Fibroblast of lung (primary cell): ENCODE measurements around the gene MRPL4. TPM values are rescaled to one million over a fixed set of nuclear protein-coding genes. Genes with fewer than 3 reads are reported as not detected.

Experiments
- DNase-seq, 2 donors: peaks; one replicate each; pipeline versions ENCODE4 v3.0.0 to v3.0.0-alpha.2; 2010; ENCODE audit warnings: low read depth in 2 of 2
- H2AFZ ChIP-seq: 2 replicates; pipeline ENCODE4 v1.5.1; 2012; ENCODE audit warnings: low read length, control low read depth, inconsistent platforms
- H3K27ac ChIP-seq: 2 replicates; pipeline ENCODE4 v1.5.1; 2011; ENCODE audit warnings: low read length, control low read depth; ENCODE audit not compliant: insufficient read depth
- H3K27me3 ChIP-seq: 2 replicates; pipeline ENCODE4 v1.5.1; 2011; ENCODE audit warnings: mild to moderate bottlenecking, low read length; ENCODE audit not compliant: control insufficient read depth, insufficient read depth
- H3K36me3 ChIP-seq: 2 replicates; pipeline ENCODE4 v1.5.1; 2011; ENCODE audit warnings: low read length; ENCODE audit not compliant: control insufficient read depth, insufficient read depth
- H3K4me1 ChIP-seq: 2 replicates; pipeline ENCODE4 v1.5.1; 2011; ENCODE audit warnings: low read length; ENCODE audit not compliant: control insufficient read depth, insufficient read depth; ENCODE audit errors: extremely low read depth
- H3K4me2 ChIP-seq: 2 replicates; pipeline ENCODE4 v1.5.1; 2011; ENCODE audit warnings: low read length, control low read depth; ENCODE audit not compliant: insufficient read depth; ENCODE audit errors: extremely low read depth
- H3K4me3 ChIP-seq, 4 experiments: fragments of 200-600 bp in 1 of 4; sonication (generic) in 1 of 4; replicated peaks in 1 of 4; 2 replicates each; pipeline ENCODE4 v1.5.1; 2011 to 2016; ENCODE audit warnings: low read length in 4 of 4, low read depth in 3 of 4, mild to moderate bottlenecking in 3 of 4, control low read depth in 2 of 4, inconsistent platforms in 1 of 4, mixed read lengths in 1 of 4; ENCODE audit not compliant: insufficient read depth in 1 of 4; ENCODE audit errors: control extremely low read depth in 1 of 4
- H3K79me2 ChIP-seq: 2 replicates; pipeline ENCODE4 v1.5.1; 2012; ENCODE audit warnings: mild to moderate bottlenecking, low read length, inconsistent platforms; ENCODE audit not compliant: control insufficient read depth, insufficient read depth
- H3K9ac ChIP-seq: 2 replicates; pipeline ENCODE4 v1.5.1; 2011; ENCODE audit warnings: mild to moderate bottlenecking, low read length, control low read depth; ENCODE audit not compliant: insufficient read depth
- H3K9me3 ChIP-seq: 2 replicates; pipeline ENCODE4 v1.5.1; 2012; ENCODE audit warnings: low read depth, low read length; ENCODE audit not compliant: control insufficient read depth, insufficient read depth
- H4K20me1 ChIP-seq: 2 replicates; pipeline ENCODE4 v1.5.1; 2011; ENCODE audit warnings: low read length; ENCODE audit not compliant: control insufficient read depth, insufficient read depth; ENCODE audit errors: extremely low read depth
- EZH2 ChIP-seq: IDR thresholded peaks from 2 replicates; pipeline ENCODE4 v1.5.1; 2012; ENCODE audit warnings: low read length, control low read depth, mild to moderate bottlenecking; ENCODE audit errors: missing control alignments
- polyA plus RNA-seq, 2 donors: library from polyadenylated mRNA; depleted of rRNA in 1 of 2; stranded (reverse) in 1 of 2; unstranded in 1 of 2; fragments of >200 nt; gene quantifications; 2 replicates each; pipeline ENCODE4 v1.2.1, GENCODE V29; 2011 to 2012; ENCODE audit warnings: missing spikeins in 1 of 2
- total RNA-seq: library from RNA; depleted of rRNA; stranded (reverse); fragments of >200 nt; gene quantifications from 2 replicates; pipeline ENCODE4 v1.2.1, GENCODE V29; 2014
- TF ChIP-seq, protein P1 (sequence below), 2 donors: IDR thresholded peaks in 1 of 2; conservative IDR thresholded peaks in 1 of 2; 1 replicate in 1 of 2; 2 replicates in 1 of 2; pipeline ENCODE4 v1.5.1; 2011 to 2012; ENCODE audit warnings: low read length in 2 of 2, control low read depth in 1 of 2, inconsistent platforms in 1 of 2, low read depth in 1 of 2, mild to moderate bottlenecking in 1 of 2

The MRPL4 gene
- total and polyA plus RNA-seq, 2 donors (not counting 1 experiment from before 2014, with no cell fraction given) = 17.2 to 25.7 TPM

DNA sequence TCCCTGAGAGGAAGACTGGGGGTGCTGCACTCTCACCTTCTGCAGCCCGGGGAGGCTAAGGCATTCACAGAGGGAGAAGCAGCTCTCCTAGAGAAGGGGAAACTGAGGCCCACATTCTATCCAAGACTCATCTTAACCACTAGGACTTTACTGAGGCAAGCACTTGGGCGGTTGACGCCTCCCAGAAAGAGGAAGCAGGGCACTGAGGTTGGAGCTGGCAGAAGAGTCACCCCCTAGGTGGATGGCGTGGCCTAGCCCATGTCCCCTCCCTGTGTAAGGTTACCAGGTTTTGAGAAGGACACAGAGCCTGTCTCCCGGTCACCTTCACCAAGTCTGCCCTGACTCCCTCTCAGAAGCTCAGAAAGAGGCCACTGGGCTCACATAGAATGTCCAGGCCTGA, 23.6 kb upstream of the MRPL4 start:
- DNase-seq = no peak
- H3K4me1 ChIP-seq = peaks cover 16% of the 10 kb centered on the region
- H4K20me1 ChIP-seq = no peaks in the 10 kb centered on the region
- H3K4me2 ChIP-seq = peak overlapping the region; percentile 48
- peaks cover 9% of the 10 kb centered on the region for H3K36me3 ChIP-seq
- no peaks in the 10 kb centered on the region for H3K27me3 ChIP-seq
- TF ChIP-seq, protein P1, sequence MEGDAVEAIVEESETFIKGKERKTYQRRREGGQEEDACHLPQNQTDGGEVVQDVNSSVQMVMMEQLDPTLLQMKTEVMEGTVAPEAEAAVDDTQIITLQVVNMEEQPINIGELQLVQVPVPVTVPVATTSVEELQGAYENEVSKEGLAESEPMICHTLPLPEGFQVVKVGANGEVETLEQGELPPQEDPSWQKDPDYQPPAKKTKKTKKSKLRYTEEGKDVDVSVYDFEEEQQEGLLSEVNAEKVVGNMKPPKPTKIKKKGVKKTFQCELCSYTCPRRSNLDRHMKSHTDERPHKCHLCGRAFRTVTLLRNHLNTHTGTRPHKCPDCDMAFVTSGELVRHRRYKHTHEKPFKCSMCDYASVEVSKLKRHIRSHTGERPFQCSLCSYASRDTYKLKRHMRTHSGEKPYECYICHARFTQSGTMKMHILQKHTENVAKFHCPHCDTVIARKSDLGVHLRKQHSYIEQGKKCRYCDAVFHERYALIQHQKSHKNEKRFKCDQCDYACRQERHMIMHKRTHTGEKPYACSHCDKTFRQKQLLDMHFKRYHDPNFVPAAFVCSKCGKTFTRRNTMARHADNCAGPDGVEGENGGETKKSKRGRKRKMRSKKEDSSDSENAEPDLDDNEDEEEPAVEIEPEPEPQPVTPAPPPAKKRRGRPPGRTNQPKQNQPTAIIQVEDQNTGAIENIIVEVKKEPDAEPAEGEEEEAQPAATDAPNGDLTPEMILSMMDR (conservative IDR thresholded peaks at IDR 0.05 in 1 of 2, IDR thresholded peaks at IDR 0.05 in 1 of 2; ENCODE audit: low read depth in 1 of 2, low read length in 2 of 2) = no peak
- TF ChIP-seq EZH2 = no peak
- peaks cover 38% of the 10 kb centered on the region for H3K79me2 ChIP-seq
- H3K27ac ChIP-seq = peak overlapping the region; percentile 46
- H2AFZ ChIP-seq = no peak overlapping the region
- H3K9me3 ChIP-seq = no peaks in the 10 kb centered on the region
- H3K4me3 ChIP-seq = peak overlapping the region in 2 of 4 experiments; percentile 62 to 77
- H3K9ac ChIP-seq = no peak overlapping the region

DNA sequence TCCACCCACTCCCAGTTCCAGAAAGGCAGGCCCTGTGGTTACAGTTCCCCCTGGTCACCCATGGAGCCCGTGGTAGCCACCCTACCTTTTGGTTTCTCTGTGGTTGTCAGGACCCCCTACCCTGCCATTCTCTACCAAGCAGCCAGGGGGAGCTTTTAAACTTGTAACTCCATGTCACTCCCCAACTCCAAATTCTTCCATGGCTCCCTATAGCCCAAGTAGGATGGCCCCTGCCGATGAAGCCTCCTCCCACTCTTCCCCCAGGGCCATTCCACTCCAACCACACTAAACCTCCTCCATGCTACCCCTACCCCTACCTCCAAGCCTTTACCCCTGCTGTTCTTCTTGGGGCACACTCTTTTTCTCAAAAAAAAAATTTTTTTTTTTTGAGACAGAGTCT, 23.1 kb upstream of the MRPL4 start:
- Histone ChIP-seq H3K4me3 (peak overlapping the region in 2 of 4 experiments; percentile 62 to 77), H3K4me2 (no peak overlapping the region), H3K9ac (no peak overlapping the region), H3K4me1 (peaks cover 16% of the 10 kb centered on the region), H3K27me3 (no peaks in the 10 kb centered on the region), H3K9me3 (no peaks in the 10 kb centered on the region), H3K79me2 (peaks cover 32% of the 10 kb centered on the region), H2AFZ (no peak overlapping the region), H3K36me3 (peaks cover 6% of the 10 kb centered on the region), H3K27ac (peak overlapping the region; percentile 46), H4K20me1 (no peaks in the 10 kb centered on the region)
- peak; percentile 30 to 80 for DNase-seq
- TF ChIP-seq, protein P1 (conservative IDR thresholded peaks at IDR 0.05 in 1 of 2, IDR thresholded peaks at IDR 0.05 in 1 of 2; ENCODE audit: low read depth in 1 of 2, low read length in 2 of 2) = peak; percentile 45 to 64
- no peak for TF ChIP-seq EZH2

DNA sequence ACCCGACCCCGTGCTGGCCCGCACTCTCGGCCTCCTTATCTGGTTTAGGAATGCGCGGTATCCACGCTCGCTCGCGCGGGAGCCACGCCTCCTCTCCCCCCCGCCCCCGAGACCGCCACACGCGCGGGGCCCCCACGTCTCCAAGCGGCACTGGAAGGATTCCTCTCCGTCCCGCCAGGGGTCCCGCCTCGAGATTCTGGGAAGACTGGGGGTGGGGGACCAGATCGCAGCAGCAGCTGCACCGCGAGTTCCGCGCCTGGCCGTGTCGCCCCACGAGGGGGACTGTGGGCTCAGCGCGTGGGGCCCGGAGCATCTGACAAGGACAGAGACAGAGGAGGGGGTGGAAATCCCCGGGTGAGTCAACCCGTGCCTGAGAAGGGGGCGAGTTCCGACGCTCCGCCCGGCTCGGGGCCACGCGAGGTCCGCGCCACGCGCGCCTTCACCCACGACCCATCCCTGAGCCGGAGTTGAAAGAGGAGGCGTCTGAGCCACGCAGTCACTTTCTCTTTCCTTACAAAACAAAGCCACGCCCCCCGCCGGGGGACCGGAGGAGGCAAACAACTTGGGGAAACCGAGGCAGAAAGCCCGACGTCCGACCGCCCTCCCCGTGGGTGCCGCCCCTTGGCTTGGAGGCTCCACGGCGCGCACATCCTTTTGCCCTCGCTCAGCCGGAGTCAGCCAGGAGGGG, 21.7 kb upstream of the MRPL4 start:
- Histone ChIP-seq H3K27me3 (no peaks in the 10 kb centered on the region), H3K36me3 (no peaks in the 10 kb centered on the region), H4K20me1 (no peaks in the 10 kb centered on the region), H3K4me3 (peak overlapping the region; percentile 65 to 86 (median 77)), H3K79me2 (peaks cover 24% of the 10 kb centered on the region), H3K9ac (peak overlapping the region; percentile 98), H3K9me3 (no peaks in the 10 kb centered on the region), H3K4me2 (peak overlapping the region; percentile 79), H2AFZ (no peak overlapping the region), H3K4me1 (peaks cover 16% of the 10 kb centered on the region), H3K27ac (peak overlapping the region; percentile 94)
- DNase-seq = peak; percentile 54 to 66
- TF ChIP-seq EZH2 = no peak
- TF ChIP-seq, protein P1 (conservative IDR thresholded peaks at IDR 0.05 in 1 of 2, IDR thresholded peaks at IDR 0.05 in 1 of 2; ENCODE audit: low read depth in 1 of 2, low read length in 2 of 2) = peak; percentile 8 to 11
